Eye (tissue), 1 donor: ENCODE measurements around the gene LZTS3.
"Not testable (repeated sequence)": the region's sequence is repeated elsewhere in the genome, so short reads cannot be mapped to it uniquely, and the experiment has no call there.

ENCODE experiments used
- DNase-seq: peaks from one replicate; pipeline ENCODE4 v3.0.0-alpha.2; 2015

Gene LZTS3

DNA sequence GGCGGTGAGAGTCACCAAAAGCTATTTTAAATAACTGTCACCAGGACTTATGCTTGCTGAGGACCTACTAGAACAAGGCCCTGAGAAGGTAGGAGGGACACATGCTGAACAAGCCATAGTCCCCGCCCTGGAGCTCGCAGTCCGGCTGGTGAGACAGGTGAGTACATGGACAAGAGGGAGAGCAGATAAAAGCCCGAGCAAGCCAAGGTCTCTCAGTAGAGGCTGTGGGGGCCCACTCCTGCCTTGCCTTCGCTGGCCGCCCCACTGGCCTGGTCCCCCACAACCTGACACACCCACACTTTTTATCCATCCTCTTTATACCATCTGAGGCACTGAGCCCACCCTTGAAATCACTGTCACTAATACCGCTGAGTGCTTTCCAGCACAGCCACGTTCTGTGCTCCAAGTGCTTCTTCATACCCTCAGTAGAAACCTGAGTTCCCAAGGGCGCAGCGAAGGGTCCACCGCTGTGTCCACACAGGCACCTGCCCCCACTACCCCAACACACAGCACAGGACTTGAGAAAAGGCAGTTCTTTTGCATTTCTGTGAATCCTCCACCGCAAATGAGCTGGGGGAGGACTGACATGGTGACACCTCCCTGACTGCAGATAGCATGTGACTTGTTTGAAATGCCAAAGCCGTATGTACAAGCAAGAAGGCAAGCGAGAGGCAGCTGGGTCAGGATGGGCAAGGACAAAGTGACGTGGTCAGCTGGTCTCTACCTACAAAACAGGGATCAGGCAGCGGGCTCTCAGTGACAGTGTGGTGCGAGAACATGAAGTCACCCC is 19.1 kb upstream of the LZTS3 start:
- no peak for DNase-seq

DNA sequence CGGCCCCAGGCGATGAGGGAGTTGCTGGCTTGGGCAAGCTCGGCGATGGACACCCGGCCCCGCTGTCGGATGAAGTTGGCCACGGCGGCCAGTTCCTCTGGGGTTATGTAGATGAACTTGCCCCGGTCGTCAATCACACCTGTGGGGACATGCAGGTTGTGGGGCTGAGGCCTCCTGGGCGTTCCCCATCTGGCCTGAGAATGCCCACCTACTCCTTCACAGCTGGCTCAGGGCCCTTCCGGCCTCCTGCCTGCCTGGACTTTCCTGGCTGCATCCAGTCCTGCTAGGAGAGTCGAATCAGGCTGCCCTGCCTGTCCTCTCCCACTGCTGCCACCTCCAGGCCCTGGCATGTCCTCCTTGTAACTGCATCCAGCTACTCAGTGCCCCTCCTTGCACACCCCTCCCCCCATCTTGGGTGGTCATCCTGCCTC is 17.3 kb upstream of the LZTS3 start:
- no peak for DNase-seq

DNA sequence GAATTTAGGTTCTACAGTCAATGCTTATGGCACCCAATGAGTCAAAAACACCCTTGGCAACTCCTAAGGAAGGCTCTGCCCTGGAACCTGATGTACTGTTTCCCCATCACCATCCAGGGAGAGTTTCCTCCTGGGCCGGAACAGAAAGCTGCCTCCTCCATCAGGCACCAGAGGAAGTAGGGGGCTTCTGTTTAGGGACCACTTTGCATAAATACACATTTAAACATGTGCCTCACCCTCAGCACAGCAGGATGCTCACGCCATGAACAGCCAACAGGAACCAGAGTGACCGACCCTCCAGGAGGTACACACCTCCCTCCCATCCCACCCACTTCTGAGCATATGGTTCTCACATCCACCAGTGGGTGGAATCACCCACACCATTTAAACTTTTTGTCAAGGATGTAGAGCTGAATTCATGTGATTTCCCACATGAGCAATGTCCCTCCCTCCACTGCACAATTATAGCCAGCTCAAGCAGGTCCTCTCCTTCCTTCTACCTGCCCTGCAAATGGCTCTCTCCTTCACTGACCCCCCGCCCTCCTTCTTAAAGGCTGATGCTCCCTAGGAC is 16.3 kb upstream of the LZTS3 start:
- DNase-seq, result no peak

DNA sequence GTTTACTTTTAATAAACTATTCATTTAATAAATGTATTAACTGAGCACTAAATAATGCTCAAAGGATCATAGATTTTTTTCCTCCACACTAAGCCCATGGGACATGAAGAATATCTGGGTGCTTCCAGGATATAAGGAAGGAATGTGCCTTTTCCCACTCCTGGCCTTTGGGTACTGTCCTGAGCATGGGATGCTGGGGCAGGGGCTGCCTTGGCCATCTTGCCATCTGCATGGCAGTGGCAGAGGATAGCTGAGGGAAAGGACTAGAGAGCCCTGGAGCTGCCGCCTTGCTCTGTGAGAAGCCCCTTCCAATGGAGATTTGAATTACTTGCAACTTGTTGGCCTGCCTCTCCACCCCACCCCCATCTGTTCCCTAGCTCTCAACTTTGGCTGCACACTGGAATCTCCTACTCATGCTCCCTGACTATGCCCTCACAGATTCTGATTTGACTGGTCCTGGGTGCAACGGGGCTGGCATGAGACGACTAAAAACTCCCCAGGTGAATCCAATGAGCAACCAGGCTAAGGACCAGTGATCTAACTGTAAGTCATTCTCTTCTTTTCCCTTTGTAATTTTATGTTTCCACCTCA is 15.6 kb upstream of the LZTS3 start:
- DNase-seq, result no peak

DNA sequence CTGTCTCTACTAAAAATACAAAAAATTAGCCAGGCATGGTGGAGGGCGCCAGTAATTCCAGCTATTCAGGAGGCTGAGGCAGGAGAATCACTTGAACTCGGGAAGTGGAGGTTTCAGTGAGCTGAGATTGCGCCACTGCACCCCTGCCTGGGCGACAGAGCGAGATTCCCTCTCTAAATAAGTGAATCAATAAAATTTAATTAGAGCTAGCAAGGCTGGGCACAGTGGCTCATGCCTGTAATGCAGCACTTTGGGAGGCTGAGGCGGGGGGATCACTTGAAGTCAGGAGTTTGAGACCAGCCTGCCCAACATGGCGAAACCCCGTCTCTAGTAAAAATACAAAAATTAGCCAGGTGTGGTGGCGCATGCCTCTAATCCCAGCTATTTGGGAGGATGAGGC is 14.5 kb upstream of the LZTS3 start:
- DNase-seq, result not testable (repeated sequence)

DNA sequence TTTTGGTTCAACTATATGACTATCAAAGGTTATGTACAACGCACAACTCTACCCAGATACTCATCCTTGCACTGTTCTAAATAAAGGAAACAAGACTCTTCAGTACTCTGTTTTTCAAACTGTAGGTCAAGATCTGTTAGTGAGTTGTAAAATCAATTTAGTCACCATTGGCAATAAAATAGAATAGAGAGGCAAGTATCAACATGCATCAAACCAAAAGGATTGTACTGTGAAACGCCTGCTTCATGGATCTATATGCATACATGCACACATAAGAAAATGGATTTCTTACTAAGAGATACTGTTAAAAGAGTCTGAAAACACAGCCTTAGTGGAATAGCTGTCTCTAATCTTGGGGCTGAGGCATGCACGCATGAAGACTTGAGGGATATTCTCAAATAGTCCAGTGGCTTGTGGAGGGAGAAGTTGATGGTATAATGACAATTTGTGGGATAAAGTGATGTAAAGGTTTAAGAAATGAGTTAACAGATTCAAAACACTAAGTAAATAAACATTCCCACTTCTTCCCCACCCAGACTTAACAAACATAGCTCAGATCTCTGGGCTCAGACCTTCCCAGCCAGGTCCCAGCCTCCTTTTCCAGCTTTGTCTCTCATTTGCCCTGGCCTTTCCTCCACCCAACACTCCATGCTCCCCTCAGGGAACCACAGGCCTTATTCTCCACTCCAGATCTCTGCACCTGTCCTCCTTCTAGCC is 10.7 kb upstream of the LZTS3 start:
- no peak for DNase-seq

DNA sequence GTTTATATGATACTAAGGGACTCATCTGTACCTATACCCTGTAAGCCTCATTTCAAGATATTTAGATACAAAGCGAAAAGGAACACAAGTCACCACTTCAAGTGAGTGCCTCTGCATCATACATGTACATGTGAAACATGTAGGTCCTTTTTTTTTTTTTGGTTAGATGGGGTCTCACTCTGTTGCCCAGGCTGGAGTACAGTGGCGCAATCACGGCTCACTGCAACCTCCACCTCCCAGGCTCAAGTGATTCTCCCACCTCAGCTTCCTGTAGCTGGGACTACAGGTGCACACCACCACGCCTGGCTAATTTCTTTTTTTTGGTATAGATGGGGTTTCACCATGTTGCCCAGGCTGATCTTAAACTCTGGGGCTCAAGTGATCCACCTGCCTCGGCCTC is 9.1 kb upstream of the LZTS3 start:
- DNase-seq, result not testable (repeated sequence)

DNA sequence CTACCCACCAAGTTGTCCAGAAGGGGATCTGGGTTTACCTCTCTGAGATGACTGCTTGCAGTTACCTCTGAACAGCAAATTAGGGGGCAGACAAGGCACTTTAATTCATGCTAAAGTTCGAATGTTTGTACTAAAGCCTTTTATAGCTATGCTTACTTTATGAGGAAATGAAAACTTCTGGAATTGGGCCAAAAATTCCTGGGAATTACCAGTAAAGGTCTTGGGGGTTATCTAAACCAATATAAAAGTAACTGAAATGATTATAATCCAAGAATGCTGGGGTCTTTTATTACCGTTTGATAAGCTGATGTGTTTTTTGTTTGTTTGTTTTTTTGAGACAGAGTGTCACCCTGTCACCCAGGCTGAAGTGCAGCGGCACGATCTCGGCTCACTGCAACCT is 7.9 kb upstream of the LZTS3 start:
- no peak for DNase-seq

DNA sequence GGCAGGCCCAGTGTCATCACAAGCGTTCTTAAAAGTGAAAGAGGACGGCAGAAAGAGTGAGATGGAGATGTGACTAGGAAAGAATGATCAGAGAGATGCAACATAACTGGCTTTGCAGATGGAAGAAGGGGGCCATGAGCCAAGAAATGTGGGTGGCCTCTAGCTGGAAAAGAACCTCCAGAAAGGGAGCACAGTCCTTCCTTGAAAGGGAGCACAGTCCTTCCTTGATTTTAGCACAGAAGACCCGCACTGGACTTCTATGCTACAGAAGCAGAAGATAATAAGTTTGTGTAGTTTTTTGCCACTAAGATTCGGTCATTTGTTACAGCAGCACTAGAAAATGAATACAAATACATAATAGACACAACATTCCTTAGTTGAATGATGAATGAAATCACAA is 7.0 kb upstream of the LZTS3 start:
- no peak for DNase-seq

DNA sequence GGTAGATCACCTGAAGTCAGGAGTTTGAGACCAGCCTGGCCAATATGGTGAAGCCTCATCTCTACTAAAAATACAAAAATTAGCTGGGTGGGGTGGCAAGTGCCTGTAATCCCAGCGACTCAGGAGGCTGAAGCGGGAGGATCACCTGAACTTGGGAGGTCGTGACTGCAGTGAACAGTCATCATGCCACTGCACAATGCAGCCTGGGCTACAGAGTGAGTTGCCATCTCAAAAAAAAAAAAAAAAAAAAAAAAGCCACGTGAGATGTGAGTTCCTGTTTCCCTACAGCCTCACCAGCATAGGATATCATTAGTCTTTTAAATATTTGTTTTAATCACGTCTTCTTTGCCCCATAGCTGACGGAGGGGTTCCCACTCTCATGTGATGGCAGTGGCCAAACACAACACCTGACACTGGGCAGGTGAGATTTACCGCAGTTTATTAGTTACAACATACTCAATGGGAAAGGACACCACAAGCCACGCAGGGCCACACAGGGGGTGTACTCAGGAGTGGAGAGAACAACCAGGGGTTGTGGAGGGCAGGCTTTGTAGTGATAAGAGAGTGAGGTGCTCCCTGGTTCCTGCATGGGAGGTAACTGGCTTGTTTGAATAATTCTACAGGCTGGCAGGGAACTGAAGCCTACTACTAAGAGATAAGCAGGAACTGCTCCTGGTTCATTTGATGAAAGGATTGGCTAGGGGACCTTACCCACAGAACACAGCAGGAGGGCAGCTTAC is 4.6 kb upstream of the LZTS3 start:
- DNase-seq, result no peak

DNA sequence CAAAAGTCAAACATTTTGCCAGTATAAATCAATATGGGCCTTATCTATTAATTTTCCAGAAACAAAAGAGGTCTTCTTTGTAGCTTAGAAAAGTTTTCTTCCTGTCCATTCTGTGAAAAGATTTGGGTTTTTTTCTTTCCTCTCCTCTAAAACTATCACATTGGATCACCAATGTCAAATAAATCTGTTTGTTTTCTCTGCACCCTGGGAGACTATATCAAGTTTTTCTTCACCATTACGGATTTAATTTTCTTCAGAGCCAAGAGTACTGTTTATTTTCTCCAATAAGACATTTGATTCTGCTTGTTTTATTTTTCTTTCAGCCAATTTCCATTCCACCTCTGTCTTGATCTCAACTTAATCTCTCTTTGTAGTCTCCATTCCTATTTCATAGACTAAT is 1.9 kb upstream of the LZTS3 start:
- no peak for DNase-seq

DNA sequence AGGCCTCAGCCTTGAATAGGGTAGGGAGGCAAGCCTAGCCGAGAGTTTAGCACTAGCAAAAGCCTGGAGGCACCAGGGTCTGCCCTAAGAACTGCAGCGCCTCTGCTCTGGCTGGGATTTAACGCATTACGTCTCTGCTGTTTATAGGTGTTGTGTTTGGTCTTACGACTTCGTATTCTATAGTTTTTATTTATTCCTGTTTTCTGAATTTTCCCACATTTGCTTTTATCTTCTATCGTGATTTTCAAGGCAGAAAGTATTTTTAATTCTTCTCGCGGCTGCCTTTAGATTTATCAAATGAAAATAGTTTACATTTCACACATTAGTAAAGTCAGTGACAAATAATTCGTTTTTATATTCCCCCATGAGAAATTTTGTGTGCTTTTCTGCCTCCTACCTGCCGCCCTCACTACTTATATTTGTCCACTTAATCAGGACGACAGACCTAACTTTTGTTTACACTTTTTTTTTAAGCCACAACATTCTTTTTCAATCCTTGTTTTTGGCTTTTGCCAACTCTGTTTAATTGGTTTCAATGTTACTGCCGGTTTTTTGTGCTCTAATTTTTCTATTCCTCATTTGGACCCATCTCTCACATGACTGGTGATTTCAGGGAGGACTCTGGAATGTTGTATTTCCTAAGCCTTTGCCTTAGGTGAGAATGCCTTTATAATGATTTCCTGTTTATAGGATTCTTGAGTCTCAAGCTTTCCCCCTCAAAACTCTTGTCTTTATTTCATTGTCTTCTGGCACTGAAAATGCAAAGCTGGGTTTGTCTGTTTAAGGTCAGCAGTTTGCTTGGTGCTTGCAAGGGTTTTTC is 1.3 kb upstream of the LZTS3 start:
- DNase-seq, result peak; percentile 27

DNA sequence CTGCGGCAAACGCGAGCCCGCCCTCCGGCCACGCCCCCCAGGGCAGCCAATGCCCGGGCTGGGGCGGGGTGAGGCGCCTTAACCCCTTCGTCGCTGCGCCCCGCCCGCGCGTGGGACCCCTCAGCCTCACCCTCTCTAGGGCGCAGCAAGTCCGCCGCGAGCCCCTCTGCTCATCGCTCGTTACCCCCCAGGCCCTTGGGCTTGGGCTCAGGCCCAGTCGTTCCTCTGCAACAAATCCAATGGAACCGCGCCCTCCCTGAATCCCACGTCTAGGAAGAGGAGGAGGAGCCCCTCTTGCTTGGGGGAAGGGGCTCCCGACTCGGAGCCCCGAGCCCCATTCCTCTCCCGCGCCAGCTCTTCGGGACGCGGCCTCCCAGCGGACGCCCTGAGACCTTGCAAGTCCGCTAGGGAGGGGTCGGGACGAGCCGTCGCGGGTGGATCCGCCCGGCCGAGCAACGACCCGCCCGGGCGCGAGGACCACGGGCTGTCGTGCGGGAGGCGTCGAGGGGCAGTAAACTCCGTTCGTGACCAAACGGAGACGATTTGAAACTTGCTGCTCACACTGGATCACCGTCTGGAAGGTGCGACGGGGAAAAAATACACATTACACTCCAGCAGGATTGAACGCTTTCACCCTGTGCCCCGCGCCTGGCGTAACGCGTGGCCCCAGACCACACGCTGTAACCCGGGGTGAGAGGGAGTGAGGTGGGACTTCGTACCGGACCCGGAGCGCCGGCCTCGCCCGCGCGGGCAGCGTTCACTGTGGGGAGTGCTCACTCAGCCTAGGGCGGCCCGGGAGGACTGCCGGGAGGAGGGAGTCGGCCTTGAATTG is 477 bp upstream of the LZTS3 start:
- peak; percentile 96 for DNase-seq

DNA sequence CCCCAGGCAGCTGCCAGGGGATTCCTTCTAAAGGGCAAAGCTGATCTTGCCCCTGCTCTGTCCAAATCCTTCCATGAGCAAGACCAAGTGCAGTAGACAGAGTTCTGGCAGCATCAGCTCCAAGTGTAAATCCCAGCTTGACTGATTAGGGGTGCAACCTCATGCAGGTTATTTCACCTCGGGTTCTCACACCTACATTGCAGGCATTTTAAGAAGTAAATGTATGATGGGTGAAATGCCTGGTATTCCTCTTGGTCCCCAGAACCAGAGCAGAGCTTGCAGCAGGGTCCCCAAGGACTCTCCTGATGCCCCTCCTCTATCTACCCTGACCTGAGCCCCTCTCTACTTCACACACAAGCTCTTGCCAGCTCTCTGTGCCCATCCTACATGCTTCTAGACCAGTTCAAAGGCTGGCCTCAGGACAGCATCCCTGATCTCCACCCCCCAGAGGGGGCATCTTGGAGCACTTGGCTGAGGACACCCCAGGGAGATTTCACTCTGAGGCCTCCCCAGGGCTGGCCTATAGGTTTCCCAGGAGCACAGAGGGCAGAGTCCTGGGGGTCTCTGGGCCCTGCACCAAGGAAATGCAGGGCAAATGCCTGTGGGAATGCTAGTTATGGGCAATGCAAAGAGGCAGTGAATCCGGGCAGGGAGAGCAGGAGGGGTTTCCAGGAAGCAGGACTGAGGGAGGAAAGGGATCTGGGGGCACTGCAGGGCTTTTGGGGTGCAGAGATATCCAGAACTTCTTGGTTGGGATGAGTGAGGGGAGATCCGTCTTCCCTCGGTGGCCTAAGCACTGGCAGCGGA is 1.0 kb downstream of the LZTS3 start:
- peak; percentile 40 for DNase-seq

DNA sequence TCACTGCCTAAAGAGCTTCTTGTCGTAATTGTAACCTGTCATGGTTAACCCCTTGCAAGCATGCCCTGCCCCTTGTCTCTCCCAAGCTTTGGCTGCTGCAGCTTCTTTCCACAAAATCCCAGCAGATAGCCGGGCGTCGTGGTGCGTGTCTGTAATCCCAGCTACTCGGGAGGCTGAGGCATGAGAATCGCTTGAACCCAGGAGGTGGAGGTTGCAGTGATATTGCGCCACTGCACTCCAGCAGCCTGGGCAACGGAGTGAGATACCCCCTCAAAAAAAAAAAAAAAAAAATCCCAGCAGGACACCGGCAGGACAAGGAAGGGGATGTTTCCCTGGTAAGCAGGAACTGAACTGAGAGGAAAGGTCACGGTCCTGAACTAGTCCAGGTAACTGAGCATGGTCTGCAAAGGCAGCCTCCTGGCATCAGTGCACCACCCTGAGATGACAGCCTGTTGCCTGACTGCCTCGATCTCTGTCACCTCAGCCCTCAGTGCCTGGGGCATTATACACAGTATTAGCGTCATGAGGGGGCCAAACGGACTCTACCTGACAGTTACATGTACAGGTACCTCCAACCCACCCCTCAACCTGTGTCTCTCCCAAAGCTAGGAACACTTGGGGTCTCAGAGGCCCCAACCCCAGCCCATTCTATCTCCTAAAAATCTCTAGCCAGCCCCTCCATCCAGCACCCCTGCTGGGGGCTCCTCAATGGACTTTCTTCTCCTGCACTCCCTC is 1.8 kb downstream of the LZTS3 start:
- DNase-seq, result no peak

DNA sequence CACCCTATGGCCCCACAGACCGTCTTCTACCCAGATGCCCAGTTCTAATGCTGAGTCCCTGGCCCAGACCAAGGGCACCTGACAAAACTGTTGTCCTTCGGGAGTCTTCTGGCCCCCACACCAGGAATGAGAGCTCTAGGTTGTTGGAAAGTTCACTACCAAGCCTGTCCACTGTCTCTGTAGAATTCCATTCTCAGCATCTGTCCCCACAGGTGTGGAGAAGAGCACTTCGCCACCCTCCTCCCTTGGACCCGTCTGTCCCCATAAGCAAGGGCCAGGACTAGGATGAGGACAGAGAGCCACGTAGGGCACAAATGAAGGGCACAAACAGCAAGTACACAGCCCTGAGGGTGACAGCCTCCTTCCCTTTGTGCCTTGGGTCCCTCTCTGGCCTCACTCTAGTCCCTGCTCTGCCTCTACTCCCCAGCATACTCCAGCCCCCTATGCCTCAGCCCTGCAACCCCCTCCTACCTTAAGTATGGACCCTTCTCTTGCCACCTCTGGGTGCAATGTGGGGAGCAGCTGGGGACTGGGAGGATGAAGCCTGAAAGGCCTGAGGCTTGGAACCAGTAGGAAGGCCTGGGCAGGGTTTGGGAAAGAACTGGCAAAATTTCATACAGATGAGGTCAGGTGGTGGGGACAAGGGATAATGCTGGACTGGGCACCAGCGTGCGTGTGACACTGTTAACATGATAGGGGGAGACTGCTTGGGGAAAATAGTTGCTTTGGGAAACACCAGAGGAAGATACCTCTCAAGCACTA is 4.3 kb downstream of the LZTS3 start:
- DNase-seq, result no peak

DNA sequence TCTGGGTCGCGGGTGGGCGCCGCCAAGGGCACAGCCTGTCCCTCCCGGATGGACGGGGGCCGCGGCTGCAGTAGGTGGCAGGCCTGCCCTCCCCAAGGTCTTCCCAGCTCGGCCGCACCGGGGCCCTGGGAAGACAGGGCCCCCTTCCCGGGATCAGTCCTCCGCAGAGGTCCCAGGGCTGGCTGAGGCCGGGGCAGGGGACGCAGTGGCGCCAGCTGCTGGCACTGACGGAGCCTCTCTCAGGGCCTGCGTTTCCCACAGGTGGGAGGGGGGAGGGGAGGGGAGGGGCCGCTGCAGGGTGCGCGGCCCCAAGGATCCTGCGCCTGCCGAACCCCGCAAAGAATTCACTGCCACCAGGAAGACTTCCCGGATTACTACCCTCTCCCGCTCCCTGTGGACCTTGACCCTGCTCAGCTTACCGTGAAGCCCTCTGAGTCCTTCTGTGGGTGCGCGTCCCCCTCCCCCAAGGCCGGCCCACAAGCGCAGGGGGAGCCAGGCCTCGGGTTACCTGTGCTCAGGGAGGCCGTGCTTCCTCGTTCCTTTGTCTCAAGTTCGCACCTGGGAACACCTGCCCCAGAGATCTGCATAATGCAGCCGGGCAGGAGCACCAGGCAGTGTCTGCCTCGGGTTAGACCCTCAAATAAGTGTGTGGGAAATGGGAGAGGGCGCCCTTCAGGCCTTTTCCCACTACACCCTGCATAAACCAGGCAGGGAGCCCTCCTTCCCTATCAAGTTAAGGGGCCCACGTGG is 5.1 kb downstream of the LZTS3 start:
- DNase-seq, result no peak

DNA sequence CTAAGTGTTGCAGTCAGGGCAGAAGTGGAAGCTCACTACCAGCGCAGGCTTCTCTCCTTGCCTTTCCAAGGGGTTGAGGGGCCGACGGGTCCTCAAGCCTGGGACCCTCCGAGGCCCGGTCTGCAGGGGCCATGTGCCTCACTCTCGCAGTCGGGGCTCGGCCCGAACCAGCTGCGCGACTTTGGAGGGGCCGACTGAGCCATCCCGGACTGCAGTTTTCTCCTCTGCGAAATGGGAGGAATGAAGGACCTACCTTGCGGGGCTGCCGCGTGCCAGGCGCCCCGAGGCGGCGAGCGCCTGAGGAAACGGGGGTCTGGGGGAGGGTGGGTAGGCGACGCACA is 5.6 kb downstream of the LZTS3 start:
- no peak for DNase-seq
